ENCODE results near the gene ADAMTS8. TPM values are rescaled to one million over a fixed set of nuclear protein-coding genes. Genes with fewer than 3 reads are reported as not detected.

The ADAMTS8 gene
- total RNA-seq (ENCODE audit: low replicate concordance) = 2.6 TPM in 1 of 2 replicates, not detected in the other

- no peak for TF ChIP-seq CTCF (IDR thresholded peaks at IDR 0.05; ENCODE audit: insufficient read depth, low read length)
- peak within 1 kb of the TSS; percentile 47 for H3K4me3 ChIP-seq (ENCODE audit: low read depth, low read length)
- no peak for DNase-seq (ENCODE audit: low read depth)
Measured at GRCh38 chr11:130428316-130429119, at the start of gene ADAMTS8. Gene ADAMTS8 (minus strand): TSS chr11:130428609. CDS start chr11:130428286, 323 bp downstream.

- DNase-seq (ENCODE audit: low read depth) = peak; percentile 68
- no peak overlapping the region for H3K4me3 ChIP-seq (ENCODE audit: low read depth, low read length)
- peak; percentile 21 for TF ChIP-seq CTCF (IDR thresholded peaks at IDR 0.05; ENCODE audit: insufficient read depth, low read length)
Measured at GRCh38 chr11:130477586-130478203, 49.3 kb upstream of the ADAMTS8 start.

- no peak for DNase-seq (ENCODE audit: low read depth)
- no peak for TF ChIP-seq CTCF (IDR thresholded peaks at IDR 0.05; ENCODE audit: insufficient read depth, low read length)
Measured at GRCh38 chr11:130476922-130477491, 48.6 kb upstream of the ADAMTS8 start.

GRCh38 chr11:130476200-130476921, 48.0 kb upstream of the ADAMTS8 start:
- TF ChIP-seq CTCF (IDR thresholded peaks at IDR 0.05; ENCODE audit: insufficient read depth, low read length) = no peak
- H3K4me3 ChIP-seq (ENCODE audit: low read depth, low read length) = no peak overlapping the region
- no peak for DNase-seq (ENCODE audit: low read depth)

More at GRCh38 chr11:130476922-130477491, 48.6 kb upstream of the ADAMTS8 start:
- H3K4me3 ChIP-seq (ENCODE audit: low read depth, low read length) = no peak overlapping the region

- H3K4me3 ChIP-seq (ENCODE audit: low read depth, low read length) = no peak overlapping the region
- TF ChIP-seq CTCF (IDR thresholded peaks at IDR 0.05; ENCODE audit: insufficient read depth, low read length) = no peak
- no peak for DNase-seq (ENCODE audit: low read depth)
Measured at GRCh38 chr11:130475426-130476053, 47.1 kb upstream of the ADAMTS8 start.
